ENCODE measurements around the gene ZBTB40.

DNA sequence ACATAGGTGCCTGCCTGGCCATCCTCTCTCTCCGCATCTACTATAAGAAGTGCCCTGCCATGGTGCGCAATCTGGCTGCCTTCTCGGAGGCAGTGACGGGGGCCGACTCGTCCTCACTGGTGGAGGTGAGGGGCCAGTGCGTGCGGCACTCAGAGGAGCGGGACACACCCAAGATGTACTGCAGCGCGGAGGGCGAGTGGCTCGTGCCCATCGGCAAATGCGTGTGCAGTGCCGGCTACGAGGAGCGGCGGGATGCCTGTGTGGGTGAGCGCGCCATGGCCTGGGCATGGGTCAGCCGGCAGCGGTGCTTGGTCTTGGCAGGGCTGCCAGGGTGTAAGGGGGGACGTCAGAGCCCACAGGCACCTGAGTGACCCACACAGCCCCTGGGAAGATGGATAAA is 125.0 kb downstream of the ZBTB40 start:
- TF ChIP-seq, protein P1, sequence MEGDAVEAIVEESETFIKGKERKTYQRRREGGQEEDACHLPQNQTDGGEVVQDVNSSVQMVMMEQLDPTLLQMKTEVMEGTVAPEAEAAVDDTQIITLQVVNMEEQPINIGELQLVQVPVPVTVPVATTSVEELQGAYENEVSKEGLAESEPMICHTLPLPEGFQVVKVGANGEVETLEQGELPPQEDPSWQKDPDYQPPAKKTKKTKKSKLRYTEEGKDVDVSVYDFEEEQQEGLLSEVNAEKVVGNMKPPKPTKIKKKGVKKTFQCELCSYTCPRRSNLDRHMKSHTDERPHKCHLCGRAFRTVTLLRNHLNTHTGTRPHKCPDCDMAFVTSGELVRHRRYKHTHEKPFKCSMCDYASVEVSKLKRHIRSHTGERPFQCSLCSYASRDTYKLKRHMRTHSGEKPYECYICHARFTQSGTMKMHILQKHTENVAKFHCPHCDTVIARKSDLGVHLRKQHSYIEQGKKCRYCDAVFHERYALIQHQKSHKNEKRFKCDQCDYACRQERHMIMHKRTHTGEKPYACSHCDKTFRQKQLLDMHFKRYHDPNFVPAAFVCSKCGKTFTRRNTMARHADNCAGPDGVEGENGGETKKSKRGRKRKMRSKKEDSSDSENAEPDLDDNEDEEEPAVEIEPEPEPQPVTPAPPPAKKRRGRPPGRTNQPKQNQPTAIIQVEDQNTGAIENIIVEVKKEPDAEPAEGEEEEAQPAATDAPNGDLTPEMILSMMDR (IDR thresholded peaks at IDR 0.05; ENCODE audit: low read depth, low read length): no peak
- no peak for TF ChIP-seq EZH2phosphoT487 (IDR thresholded peaks at IDR 0.05; ENCODE audit: low read depth)

All from OCI-LY3 (cell line).